GM18870 (cell line): ENCODE data around the gene MEIS2.

Experiments used
- ATAC-seq: cut with Tn5 transposase; IDR thresholded peaks from one replicate; pipeline ENCODE4 v1.9.1; 2021; ENCODE audit warnings: moderate library complexity; ENCODE audit not compliant: unreplicated experiment

Gene MEIS2

DNA sequence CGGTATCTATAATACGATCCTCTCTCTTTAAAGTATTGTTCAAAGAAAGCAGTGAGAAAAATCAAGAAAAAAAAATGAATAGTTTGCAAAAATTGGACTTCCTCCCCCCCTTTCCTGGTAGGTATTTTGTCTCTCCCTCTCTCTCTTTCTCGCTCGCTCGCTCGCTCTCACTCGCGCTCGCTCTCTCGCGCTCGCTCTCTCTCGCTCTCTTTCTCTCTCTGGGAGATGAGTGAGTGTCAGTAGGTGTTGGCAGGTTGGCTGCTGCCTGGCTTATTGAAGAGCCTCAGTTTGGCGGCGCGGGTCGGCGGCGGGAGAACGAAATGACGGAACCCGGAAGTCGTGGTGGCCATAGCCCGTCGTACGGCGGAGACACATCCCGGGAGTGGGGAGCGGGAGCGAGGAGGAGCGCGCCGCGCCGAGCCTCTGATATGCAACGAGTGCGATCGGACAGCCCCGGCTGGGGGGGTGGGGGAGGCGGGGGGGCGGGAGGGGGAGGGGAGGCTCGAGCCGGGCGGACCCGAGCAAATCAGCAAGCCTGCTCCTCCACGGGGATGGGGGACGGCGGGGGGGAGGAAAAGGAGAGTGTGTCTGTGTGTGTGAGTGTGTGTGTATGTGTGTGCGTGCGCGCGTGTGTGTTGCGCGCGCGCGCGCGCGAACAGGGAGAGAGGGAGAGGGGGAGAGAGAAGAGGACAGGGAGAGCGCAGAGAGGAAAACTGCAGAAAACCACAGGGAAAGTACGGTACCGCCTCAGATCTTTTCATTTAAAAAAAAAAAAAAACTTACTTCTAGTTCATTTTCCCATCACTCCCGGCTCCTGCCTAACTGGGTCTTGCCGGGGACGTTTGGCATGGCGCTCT, at the start of gene MEIS2:
Gene MEIS2, minus strand, starts transcription at position 441 of the 857 bp plus-strand sequence. CDS start 1,083 bp downstream, outside the sequence.
- ATAC-seq = peak; percentile 31

DNA sequence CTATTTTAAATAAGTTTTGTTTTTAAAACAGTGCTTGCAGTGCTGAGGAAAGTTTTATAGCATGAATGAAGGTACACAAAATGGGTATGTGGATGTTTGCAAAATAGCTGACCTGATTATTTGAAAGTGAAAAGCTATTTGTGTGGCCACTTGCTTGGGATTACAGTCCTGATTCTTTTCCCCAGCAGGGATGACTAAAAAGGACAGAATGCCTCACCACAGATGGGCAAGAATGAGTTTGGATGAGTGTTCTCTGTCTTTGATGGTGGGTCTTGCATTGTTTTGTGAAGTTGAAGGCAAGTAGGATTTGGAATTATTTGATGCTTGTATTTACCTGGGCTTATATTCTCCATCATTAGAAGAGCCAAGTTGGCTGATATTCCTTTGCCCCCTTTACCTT, 48.8 kb upstream of the MEIS2 start:
- ATAC-seq = no peak

DNA sequence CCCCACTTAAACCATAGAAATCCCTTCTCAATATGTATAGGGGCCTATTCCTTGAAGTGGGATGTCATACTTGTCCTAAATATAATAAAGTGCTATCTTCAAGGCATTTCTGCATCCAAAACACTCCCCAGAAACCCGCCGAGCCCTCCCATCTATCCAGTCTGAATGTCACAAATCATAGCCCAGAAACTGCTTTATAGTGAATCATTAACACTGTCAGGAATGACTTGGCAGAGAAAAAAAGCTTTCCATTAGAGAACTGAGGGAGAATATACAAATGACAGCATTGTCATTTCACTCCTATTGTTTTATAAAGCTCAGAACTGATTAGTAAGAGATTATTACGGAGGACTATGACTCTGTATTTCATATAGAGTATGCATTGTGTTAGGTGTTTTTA, 48.4 kb upstream of the MEIS2 start:
- no peak for ATAC-seq

DNA sequence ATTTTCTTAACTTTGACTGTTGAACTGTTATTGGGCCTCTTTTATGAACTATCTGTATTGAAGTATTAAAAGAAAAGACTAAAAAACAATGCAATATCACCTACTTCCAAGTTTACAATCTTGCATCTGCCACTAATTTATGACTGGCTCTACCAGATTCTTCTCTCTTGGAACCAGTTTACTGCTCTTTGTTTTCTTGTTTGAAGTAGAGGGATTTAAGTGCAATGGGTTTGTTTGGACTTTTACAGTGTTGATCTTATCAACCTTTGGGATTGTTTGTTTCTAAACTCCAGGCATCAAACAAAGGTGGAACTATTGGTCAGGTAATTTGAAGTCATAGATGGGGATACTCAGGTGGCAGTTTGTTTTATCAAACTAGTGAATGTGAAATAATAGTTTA, 43.0 kb upstream of the MEIS2 start:
- no peak for ATAC-seq

DNA sequence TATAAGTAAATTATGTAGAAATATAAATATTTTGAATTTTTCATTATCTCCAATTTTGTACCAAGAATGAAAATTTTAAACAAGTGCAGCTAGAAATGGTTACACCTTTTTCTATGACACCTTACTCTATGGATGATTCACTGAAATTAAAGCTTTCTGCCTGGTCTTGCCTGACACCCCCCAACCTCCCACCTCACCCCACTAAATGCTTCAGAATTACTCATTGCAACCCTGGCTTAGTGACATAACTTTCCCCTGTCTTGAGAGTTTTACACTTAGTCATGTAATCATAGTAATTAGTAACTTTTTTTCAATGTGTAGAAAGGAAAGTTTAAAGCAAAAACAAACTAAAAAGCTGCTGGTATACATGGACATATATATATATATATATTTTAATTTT, 42.0 kb upstream of the MEIS2 start:
- no peak for ATAC-seq

DNA sequence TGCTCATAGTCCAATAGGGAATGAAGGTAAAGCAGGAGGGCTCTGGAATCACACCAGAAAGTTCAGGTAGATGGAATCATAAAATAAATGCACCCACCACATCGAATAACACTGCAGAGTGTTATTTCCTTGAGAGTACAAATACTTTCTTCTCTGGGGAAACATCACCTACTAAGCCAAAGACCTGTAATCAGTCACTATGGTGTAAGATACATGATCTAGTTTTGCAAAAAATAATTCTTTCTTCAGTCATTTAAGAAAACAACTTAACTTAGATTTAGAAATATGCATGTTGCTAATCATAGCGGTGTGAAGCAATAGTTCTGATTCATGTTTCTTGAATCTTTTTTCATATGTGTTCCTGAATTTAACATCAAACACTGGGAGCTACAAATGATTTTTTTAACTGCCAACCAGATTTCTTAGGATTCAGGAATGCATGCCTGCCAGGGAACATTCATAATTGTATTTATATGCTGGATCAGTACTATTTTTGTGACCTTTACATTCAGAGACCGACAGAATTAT, 40.2 kb upstream of the MEIS2 start:
- no peak for ATAC-seq

DNA sequence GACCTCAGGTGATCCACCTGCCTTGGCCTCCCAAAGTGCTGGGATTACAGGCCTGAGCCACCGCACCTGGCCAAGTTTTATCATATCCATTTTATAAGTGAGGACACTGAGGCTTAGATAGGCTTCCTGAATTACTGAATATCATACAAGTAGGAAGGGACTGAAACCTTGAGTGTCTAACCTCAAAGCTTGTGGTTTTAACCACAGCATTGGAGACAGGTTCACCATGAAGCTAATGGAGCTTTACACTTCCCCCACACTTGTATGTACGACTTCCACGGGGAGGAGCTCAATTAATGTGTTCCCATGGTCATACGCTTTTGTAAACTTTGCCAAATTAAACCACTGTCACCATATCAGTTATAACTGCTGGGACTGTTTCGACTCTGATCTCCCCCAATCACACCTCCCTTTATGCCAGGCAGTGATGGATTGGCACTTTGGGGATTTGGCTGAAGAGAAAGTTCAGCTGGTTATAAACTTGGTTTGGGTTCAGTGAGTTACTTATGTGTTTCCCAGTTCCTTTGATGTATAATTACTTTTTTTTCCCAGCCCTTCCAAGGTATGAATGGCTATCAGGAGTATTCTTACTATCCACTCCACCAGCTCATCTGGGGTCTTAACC, 38.4 kb upstream of the MEIS2 start:
- ATAC-seq = no peak

DNA sequence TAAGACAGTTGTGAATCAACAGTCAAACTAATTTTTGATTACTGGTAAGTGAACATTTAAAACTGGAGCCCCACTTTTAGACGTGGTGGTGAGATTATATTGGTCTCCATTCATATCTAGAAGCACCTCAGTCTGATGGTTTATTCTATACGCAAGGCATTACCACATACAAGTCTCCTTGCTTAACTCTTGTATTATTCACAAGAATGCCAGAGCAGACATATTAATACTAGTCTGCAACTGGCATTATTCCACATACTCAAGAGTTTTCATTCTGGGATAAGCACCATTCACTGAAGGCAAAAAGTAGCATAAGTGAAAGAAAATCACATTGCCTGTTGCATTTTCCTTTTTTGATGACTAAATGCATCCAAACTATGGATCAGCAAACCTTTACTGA, 36.9 kb upstream of the MEIS2 start:
- ATAC-seq = no peak

DNA sequence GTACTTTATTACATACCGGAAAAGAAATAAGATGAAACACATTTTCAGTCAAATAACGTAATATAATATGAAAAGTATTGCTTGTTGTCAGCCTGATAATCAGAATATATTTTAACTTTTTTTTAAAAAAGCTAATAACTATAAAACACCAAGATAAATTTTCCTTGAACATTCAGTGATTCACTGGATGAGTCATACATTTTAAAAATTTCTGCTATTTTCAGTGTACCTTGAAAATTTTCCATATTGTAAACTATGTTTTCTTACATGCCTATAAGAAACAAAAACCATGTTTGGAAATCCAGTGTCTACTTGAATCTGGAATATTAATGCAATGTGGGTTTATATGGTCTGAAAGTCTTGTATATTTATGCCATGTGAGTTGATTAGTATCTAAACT, 36.3 kb upstream of the MEIS2 start:
- no peak for ATAC-seq

DNA sequence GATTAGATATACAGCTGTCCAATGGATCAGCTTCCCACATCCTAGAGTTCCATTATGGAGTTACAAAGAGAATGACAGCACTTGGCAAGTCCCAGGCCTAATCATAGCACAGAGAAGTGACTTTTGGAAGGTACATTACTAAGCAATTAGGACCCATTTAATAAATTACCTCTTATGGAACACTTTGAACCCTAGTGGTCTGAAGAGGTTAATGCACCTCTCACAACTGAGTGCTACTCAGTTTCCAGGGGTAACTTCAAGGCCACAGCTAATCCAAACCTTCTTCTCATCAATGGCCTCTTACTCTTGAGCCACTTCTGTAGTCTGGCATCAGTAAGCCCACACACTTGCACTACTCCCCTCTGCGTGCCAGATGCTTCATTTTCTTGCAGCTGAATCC, 34.9 kb upstream of the MEIS2 start:
- ATAC-seq = peak; percentile 49

DNA sequence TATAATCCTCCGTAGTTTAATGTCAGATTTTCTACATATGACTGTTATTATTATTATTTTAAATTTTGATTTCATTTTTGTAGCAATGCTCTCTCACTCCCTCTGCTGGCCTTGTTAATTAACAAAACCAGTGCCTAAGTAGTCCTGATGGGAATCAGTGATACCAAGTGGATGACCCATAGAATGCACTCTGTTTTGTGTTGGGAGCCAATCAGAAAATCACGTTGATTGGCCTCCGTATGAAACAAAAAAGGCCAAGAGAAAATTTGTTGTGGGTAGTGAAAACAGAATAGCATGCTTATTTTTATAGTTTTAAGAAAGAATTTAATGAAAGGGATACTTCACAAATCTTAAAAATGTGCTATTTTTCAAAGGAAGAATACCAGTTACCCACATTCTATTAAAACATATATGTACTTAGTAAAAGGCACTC, 34.4 kb upstream of the MEIS2 start:
- no peak for ATAC-seq

DNA sequence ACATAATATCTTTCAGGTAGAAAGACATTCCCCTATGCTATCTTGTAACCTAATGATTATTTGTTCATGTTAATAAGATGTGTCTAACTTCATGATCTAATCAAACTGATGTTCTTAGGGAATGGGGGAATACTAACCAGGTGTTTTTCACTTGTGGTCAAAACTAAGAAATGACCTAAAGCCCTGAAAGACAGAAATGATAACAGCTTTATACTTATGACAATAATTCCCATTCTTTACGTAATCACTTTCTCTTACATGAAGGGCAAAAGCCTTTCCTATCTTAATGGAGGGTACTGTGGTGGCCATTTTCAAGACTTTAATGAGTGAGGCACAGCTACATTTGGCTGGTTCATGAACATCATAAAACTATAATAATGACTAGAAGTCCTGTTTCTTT, 33.9 kb upstream of the MEIS2 start:
- ATAC-seq = no peak

DNA sequence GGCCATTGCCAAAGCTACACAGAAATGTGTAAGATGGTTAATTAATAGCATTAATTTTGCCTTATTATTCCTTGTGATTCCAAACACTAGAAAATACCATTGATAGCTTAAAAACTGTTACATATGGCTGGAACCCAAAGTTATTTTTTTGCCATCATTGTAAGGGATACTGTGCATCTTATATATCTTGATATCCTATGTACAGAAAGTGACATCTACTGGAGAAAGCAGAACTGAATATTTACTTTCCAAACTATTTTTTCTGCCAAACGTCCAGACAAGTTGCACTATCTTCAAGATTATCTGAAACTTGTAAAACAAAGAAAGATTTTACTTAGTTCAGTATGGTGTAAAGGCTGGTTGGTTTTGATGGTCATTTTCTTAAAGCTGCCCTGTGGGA, 33.3 kb upstream of the MEIS2 start:
- no peak for ATAC-seq

DNA sequence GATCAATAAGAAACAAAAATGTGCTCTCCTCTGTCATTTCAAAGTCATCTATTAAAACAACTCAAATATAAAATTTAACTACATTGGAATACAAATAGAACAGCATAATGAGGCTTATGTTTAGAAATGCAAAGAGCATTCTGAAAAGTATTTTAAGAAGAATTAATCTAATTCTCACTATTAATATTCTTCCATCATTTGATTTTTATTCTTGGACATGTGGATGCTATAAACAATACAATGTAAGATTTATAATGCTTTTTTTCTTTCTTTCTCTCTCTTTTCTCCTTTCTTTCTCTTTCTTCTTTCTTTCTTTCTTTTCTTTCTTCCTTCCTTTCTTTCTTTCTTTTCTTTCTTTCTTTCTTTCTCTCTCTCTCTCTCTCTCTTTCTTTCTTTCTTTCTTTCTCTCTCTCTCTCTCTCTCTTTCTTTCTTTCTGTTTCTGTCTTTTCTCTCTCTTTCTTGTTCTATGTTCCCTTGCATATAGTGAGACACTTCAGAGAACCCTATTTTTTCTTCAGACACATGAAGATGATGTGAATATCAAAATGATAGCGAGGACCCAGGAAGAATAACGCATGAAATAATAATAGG, 32.6 kb upstream of the MEIS2 start:
- ATAC-seq = no peak

DNA sequence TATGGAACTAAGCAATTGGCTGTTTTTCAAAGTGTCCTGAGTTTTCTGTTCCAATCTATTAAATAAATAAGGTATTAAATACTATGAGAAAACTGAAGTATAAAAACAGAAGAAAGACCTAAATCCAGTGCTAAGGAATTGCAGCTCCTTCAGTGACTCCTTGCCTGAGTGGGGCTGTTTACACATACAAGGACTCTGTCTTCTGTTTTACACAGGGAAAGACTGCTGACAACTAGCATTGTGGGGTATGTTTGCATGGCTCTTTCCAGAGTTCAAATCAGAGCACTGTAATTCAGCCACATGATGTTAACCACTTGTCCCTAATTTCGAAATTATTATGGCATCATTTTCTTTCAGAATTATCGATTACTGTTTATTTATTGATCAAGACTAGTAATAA, 31.3 kb upstream of the MEIS2 start:
- no peak for ATAC-seq

DNA sequence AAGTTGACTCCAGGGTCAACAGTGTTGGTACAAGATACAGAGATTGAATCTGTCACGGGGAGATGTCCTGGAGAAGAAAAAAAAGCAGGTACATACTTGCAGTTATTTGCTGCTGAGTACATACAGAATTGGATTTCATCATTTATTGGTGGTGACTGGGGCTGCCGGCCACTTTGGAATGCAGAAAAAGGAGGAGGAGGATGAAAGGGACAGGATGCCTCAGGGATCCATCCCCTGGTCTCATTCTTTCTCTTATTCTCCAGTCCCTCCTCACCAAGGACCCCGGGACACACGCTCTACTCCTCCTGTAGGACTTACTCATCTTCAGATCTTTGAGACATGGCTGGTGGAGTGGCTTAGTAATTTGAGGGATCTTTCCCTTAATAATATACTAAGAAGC, 30.0 kb upstream of the MEIS2 start:
- ATAC-seq = no peak

DNA sequence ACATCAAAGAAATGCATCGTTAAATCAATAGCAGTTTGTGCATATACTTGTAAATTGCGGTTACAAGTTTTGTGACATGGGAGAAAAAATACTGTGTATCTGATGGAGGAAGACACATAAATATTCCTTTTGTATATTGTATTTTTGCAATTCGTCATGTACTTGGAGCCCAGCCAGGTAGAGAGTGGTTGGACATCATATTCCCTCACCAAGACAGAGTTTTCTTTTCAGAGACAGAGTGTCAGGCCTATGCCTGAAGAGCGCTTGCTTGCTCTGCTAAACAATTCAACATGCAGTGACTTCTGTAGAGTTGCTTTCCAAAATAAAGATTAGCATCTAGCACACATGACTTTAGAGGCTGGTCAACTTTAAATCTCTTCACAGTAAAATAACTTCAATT, 24.8 kb upstream of the MEIS2 start:
- ATAC-seq = no peak

DNA sequence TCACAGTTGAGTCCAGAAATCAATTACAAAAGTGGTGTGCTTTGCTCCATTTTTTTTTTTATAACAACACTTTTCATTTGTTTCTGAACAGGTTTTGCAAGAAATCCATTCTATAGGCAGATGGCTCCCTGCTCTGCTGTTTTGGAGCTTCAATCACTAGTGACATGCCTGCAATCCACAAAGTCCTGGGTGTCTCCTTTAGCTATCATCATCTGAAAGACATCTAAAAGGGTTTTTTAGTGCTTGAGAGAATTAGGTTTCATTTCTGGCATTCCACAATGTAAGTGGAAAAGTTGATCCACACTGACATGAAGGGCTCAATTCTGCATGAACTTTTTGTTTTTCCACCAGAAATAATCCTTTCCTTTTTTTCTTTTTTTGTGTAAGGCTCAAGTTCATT, 24.0 kb upstream of the MEIS2 start:
- no peak for ATAC-seq

DNA sequence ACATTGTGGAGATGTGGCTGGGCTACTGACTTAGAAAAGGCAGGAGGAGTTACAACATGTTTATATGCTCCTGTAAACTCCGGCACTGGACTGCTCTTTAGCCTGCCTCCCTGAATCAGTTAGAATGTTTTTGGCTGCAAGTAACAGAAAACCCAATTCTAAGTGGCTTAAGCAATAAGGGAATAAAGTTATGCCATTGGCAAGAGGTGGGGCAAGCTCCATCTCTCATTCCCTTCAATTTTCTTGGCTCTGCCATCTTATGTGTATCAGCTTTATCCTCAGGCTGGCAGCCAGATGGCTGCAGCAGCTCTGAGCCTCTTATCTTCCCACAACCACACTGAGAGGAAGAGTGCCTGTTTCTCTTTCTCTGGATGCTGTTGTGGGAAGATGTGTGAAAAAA, 22.4 kb upstream of the MEIS2 start:
- ATAC-seq = no peak

DNA sequence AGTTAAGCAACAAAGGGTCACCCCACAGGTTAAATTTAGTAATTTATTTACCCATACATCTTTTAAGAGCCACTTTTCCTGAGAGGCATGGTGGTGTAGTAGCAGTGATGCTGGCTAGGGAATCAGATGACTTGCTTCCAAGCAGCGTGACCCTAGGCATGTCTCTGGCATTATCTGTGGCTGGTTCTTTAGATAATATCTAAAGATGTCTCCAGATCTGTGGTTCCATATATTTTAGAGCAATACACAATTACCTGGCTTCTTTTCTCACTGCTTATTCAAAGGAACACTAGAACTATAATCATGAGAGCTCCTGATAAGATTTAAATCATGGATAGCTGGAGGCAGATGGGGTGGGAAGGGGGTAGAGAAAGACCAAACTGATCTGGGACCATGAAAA, 21.1 kb upstream of the MEIS2 start:
- ATAC-seq = no peak

DNA sequence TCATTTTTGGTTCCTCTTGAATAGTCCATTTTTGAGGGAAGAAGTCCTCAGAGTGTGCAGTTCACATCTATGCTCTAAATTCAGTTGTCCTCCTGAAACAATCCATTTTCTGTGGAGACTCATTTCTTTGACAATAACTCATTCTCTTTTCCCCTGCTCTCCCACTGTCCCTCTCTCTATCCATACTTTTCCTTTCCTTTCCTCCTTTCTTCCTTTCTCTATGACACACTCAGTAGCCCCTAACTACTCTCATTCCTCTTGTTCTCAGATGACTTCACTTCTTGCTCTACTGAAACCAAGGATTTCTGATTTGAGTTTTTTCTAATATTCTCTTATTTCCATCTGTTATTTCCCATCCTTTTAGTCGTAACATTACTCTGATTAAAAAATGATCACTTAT, 16.7 kb upstream of the MEIS2 start:
- ATAC-seq = no peak

DNA sequence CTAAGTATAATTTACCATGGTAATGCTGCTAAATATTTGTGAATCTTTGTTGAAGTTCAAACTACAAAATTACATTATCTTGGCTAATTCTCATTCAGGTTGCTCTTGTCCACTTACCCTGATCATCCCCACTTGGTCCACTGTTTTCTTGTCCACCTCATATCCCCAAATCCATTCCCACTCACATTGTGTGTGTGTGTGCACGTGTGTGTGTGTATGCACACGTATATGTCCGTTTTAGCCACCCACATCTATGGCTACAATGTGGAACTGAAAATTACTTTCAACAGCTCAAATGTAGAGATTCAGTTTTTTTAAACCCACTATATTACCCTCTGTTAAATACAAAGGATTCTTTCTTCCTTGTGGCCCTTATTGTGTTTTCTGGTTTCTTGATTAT, 15.2 kb upstream of the MEIS2 start:
- no peak for ATAC-seq
